HepG2 (cell line): ENCODE data around the gene MYH7B. TPM values are rescaled to one million over a fixed set of nuclear protein-coding genes. Genes with fewer than 3 reads are reported as not detected.

Experiments
- AGO2 ChIP-seq: fragments of 200-400 bp; formaldehyde crosslinking; optimal IDR thresholded peaks from 2 replicates; pipeline ENCODE3; 2017; ENCODE audit warnings: mild to moderate bottlenecking, low read depth, low read length, moderate library complexity
- CBX2 ChIP-seq, 2 experiments: fragments of 200-600 bp in 1 of 2; sonication (generic); formaldehyde crosslinking in 1 of 2; IDR thresholded peaks; 2 replicates each; pipeline versions ENCODE4 v1.7.0 to v1.8.1; 2018 to 2022; ENCODE audit warnings: low read depth in 2 of 2, low read length in 1 of 2, mild to moderate bottlenecking in 1 of 2, missing genetic modification reagents in 1 of 2
- CSRNP1 ChIP-seq: sonication (generic); formaldehyde crosslinking; IDR thresholded peaks from 2 replicates; pipeline ENCODE4 v1.8.1; 2023; ENCODE audit warnings: mild to moderate bottlenecking, missing genetic modification reagents
- FIP1L1 ChIP-seq: fragments of 200-400 bp; formaldehyde crosslinking; IDR thresholded peaks from 2 replicates; pipeline ENCODE4 v1.6.1; 2018; ENCODE audit warnings: low read depth, mild to moderate bottlenecking, low read length, moderate library complexity, borderline replicate concordance; ENCODE audit not compliant: insufficient read depth
- GATA4 ChIP-seq: sonication (generic); IDR thresholded peaks from 2 replicates; pipeline ENCODE4 v1.6.1; 2016; ENCODE audit warnings: antibody characterized with exemption, low read depth, borderline replicate concordance
- KAT7 ChIP-seq: IDR thresholded peaks from 2 replicates; pipeline ENCODE4 v1.6.1; 2018; ENCODE audit warnings: borderline replicate concordance, missing compliant biosample characterization
- KDM3A ChIP-seq: IDR thresholded peaks from 2 replicates; pipeline ENCODE4 v1.6.1; 2018; ENCODE audit warnings: low read depth, missing compliant biosample characterization
- KDM4B ChIP-seq: sonication (generic); formaldehyde crosslinking; IDR thresholded peaks from 2 replicates; pipeline ENCODE4 v1.4.0; 2020; ENCODE audit warnings: missing genetic modification reagents
- KLF15 ChIP-seq: sonication (generic); formaldehyde crosslinking; IDR thresholded peaks from 2 replicates; pipeline ENCODE4 v1.8.1; 2023; ENCODE audit warnings: borderline replicate concordance, mild to moderate bottlenecking, inconsistent platforms, missing genetic modification reagents, mixed read lengths
- PITX1 ChIP-seq: sonication (generic); formaldehyde crosslinking; IDR thresholded peaks from 2 replicates; pipeline ENCODE4 v1.5.1; 2020; ENCODE audit warnings: mild to moderate bottlenecking, missing genetic modification reagents
- RCOR2 ChIP-seq: IDR thresholded peaks from 2 replicates; pipeline ENCODE4 v1.6.1; 2016; ENCODE audit warnings: missing biosample characterization, missing genetic modification reagents
- SATB2 ChIP-seq: sonication (generic); formaldehyde crosslinking; IDR thresholded peaks from 2 replicates; pipeline ENCODE4 v1.5.0; 2020; ENCODE audit warnings: missing genetic modification reagents
- SMARCE1 ChIP-seq: fragments of 450-650 bp; IDR thresholded peaks from 2 replicates; pipeline ENCODE4 v1.6.1; 2017; ENCODE audit warnings: borderline replicate concordance
- TIGD3 ChIP-seq: sonication (generic); formaldehyde crosslinking; IDR thresholded peaks from 2 replicates; pipeline ENCODE4 v1.5.1; 2020; ENCODE audit warnings: mild to moderate bottlenecking, missing genetic modification reagents, borderline replicate concordance
- ZNF260 ChIP-seq: sonication (generic); formaldehyde crosslinking; IDR thresholded peaks from 2 replicates; pipeline ENCODE4 v1.4.0; 2020; ENCODE audit warnings: missing genetic modification reagents, low read depth, mild to moderate bottlenecking, borderline replicate concordance
- ZNF280B ChIP-seq: sonication (generic); formaldehyde crosslinking; IDR thresholded peaks from 2 replicates; pipeline ENCODE4 v1.5.0; 2020; ENCODE audit warnings: missing genetic modification reagents, mild to moderate bottlenecking, borderline replicate concordance
- ZNF432 ChIP-seq: sonication (generic); formaldehyde crosslinking; IDR thresholded peaks from 2 replicates; pipeline ENCODE4 v1.5.0; 2020; ENCODE audit warnings: missing genetic modification reagents, mild to moderate bottlenecking, borderline replicate concordance
- ZNF562 ChIP-seq: sonication (generic); formaldehyde crosslinking; IDR thresholded peaks from 2 replicates; pipeline ENCODE4 v1.8.0; 2022; ENCODE audit warnings: missing genetic modification reagents, borderline replicate concordance
- ZNF619 ChIP-seq: sonication (generic); formaldehyde crosslinking; IDR thresholded peaks from 2 replicates; pipeline ENCODE4 v1.4.0; 2020; ENCODE audit warnings: mild to moderate bottlenecking, missing genetic modification reagents
- ZNF660 ChIP-seq: sonication (generic); formaldehyde crosslinking; IDR thresholded peaks from 2 replicates; pipeline ENCODE4 v1.5.1; 2020; ENCODE audit warnings: mild to moderate bottlenecking, low read depth, missing genetic modification reagents, borderline replicate concordance
- ZNF703 ChIP-seq: sonication (generic); formaldehyde crosslinking; IDR thresholded peaks from 2 replicates; pipeline ENCODE4 v1.5.1; 2020; ENCODE audit warnings: missing genetic modification reagents, mild to moderate bottlenecking, moderate library complexity, borderline replicate concordance
- ZNF737 ChIP-seq: sonication (generic); formaldehyde crosslinking; IDR thresholded peaks from 2 replicates; pipeline ENCODE4 v1.5.0; 2020; ENCODE audit warnings: missing genetic modification reagents, mild to moderate bottlenecking, borderline replicate concordance
- ZNF749 ChIP-seq: sonication (generic); formaldehyde crosslinking; IDR thresholded peaks from 2 replicates; pipeline ENCODE4 v1.8.0; 2022; ENCODE audit warnings: mild to moderate bottlenecking, missing genetic modification reagents, moderate library complexity, borderline replicate concordance
- polyA plus RNA-seq, 8 experiments: library from polyadenylated mRNA; depleted of rRNA in 3 of 8; stranded (reverse) in 7 of 8; unstranded in 1 of 8; fragments of >200 nt; fragmentation: Illumina TruSeq in 4 of 8; extraction: Trizol in 4 of 8; gene quantifications; 2 replicates each; pipeline versions ENCODE4 v1.2.1 to v1.2.3, GENCODE V29; 2011 to 2016; ENCODE audit warnings: low read depth in 4 of 8, missing spikeins in 1 of 8, mixed read lengths in 1 of 8; ENCODE audit not compliant: insufficient read depth in 1 of 8
- total RNA-seq, 5 experiments: library from RNA; depleted of rRNA; stranded (reverse); fragments of >200 nt; fragmentation: Illumina TruSeq; extraction: Trizol; gene quantifications; 2 replicates each; pipeline ENCODE4 v1.2.3, GENCODE V29; 2016; ENCODE audit warnings: low read depth in 1 of 5
- TF ChIP-seq, protein P1 (sequence below): sonication (generic); formaldehyde crosslinking; IDR thresholded peaks from 2 replicates; pipeline ENCODE4 v1.4.0; 2020; ENCODE audit warnings: missing genetic modification reagents, mild to moderate bottlenecking, borderline replicate concordance

MYH7B gene
- total and polyA plus RNA-seq, 2 of the 13 experiments (the other 11 are each of a cell fraction or from before 2014, with no cell fraction given) = 0.05 to 0.20 TPM

DNA sequence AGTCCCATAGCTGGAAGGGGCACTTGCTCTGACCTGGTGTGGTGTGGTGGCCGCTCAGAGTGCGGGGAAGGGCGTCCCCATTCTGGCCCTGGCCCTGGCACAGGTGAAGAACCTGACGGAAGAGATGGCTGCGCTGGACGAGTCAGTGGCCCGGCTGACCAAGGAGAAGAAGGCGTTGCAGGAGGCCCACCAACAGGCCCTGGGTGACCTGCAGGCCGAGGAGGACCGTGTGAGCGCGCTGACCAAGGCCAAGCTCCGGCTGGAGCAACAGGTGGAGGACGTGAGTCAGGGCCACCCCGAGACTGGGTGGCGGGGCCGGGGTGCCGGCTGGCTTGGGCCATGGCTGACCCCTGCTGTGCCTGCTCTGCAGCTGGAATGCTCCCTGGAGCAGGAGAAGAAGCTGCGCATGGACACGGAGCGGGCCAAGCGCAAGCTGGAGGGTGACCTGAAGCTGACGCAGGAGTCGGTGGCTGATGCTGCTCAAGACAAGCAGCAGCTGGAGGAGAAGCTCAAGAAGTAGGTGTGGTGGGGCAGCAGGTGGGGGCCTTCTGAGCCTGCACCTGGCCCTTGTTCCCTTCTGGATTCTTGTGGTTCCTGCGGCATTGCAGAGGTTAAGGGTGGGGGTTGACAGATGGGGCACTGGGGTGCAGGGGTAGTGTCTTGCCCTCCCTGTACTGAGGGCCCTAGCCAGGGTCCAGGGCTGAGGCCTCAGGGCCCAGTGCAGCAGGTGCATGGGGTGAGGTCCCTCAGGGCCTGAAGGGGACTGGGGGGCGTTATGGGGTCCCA lies 40.8 kb downstream of the MYH7B start (continued):
- 0 out of 2 replicates have a peak, but pooled peaks have one; percentile 24 for TF ChIP-seq ZNF280B
- no peak for TF ChIP-seq ZNF260 (CRISPR knock-in tag)
- no peak for TF ChIP-seq ZNF737 (CRISPR knock-in tag)
- no peak for TF ChIP-seq RCOR2 (CRISPR knock-in tag)
- TF ChIP-seq AGO2 = peak; percentile 80
- 0 out of 2 replicates have a peak, but pooled peaks have one; percentile 2 for TF ChIP-seq ZNF619 (CRISPR knock-in tag)
- no peak for TF ChIP-seq KDM3A (CRISPR knock-in tag)
- TF ChIP-seq ZNF703 = no peak
- TF ChIP-seq, protein P1, sequence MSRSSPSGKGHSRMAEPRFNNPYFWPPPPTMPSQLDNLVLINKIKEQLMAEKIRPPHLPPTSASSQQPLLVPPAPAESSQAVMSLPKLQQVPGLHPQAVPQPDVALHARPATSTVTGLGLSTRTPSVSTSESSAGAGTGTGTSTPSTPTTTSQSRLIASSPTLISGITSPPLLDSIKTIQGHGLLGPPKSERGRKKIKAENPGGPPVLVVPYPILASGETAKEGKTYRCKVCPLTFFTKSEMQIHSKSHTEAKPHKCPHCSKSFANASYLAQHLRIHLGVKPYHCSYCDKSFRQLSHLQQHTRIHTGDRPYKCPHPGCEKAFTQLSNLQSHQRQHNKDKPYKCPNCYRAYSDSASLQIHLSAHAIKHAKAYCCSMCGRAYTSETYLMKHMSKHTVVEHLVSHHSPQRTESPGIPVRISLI (CRISPR knock-in tag) = no peak
- TF ChIP-seq KDM4B = no peak
- no peak for TF ChIP-seq CSRNP1 (CRISPR knock-in tag)
- no peak for TF ChIP-seq GATA4
- TF ChIP-seq SMARCE1 = no peak
- no peak for TF ChIP-seq ZNF749
- no peak for TF ChIP-seq KLF15 (CRISPR knock-in tag)
- no peak for TF ChIP-seq FIP1L1
- TF ChIP-seq CBX2 (IDR thresholded peaks at IDR 0.05; ENCODE audit: low read depth, low read length) = no peak
- no peak for TF ChIP-seq CBX2 (CRISPR knock-in tag; IDR thresholded peaks at IDR 0.05; ENCODE audit: low read depth)
- TF ChIP-seq TIGD3 = no peak
- no peak for TF ChIP-seq ZNF432 (CRISPR knock-in tag)
- TF ChIP-seq PITX1 (CRISPR knock-in tag) = no peak
- TF ChIP-seq SATB2 (CRISPR knock-in tag) = no peak
- TF ChIP-seq ZNF660 (CRISPR knock-in tag) = no peak
- no peak for TF ChIP-seq ZNF562 (CRISPR knock-in tag)
- TF ChIP-seq KAT7 (CRISPR knock-in tag) = no peak
